ENCODE results near the gene NECTIN4.

DNA sequence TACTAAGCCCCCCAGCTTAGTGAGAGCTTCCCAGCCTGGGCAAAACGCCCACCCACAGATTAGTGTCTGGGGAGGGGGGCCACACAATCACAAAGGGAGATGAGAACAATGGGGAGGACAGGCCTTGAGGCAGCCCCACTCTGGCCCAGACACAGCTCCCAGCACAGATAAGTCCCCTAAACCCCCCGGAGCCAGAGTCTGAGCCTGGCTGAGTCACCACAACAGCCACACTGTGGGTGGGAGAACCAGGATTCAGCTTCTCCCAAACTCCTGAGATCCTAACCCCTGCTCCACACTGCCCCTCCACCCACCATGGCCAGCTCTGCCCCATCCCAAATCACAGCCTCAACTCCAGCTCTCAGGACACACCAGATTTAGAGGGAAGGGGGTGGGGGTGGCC lies 4.2 kb downstream of the NECTIN4 start:
- TF ChIP-seq TAF1 (IDR thresholded peaks at IDR 0.05; ENCODE audit: low read depth) (no peak), YY1 (IDR thresholded peaks at IDR 0.05; ENCODE audit: low read depth) (no peak), CEBPB (IDR thresholded peaks at IDR 0.05) (no peak), ZBTB7A (IDR thresholded peaks at IDR 0.05; ENCODE audit: low read depth) (no peak), EGR1 (IDR thresholded peaks at IDR 0.05) (no peak), EP300 (IDR thresholded peaks at IDR 0.05; ENCODE audit: borderline replicate concordance) (no peak), NFIC (IDR thresholded peaks at IDR 0.05) (no peak), TCF12 (IDR thresholded peaks at IDR 0.05; ENCODE audit: low read depth) (no peak), RAD21 (IDR thresholded peaks at IDR 0.05; ENCODE audit: low read depth) (no peak), FOXM1 (IDR thresholded peaks at IDR 0.05; ENCODE audit: borderline replicate concordance, low read depth) (no peak)
- TF ChIP-seq, protein P1, sequence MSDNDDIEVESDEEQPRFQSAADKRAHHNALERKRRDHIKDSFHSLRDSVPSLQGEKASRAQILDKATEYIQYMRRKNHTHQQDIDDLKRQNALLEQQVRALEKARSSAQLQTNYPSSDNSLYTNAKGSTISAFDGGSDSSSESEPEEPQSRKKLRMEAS (IDR thresholded peaks at IDR 0.05) = no peak
- TF ChIP-seq, protein P2, sequence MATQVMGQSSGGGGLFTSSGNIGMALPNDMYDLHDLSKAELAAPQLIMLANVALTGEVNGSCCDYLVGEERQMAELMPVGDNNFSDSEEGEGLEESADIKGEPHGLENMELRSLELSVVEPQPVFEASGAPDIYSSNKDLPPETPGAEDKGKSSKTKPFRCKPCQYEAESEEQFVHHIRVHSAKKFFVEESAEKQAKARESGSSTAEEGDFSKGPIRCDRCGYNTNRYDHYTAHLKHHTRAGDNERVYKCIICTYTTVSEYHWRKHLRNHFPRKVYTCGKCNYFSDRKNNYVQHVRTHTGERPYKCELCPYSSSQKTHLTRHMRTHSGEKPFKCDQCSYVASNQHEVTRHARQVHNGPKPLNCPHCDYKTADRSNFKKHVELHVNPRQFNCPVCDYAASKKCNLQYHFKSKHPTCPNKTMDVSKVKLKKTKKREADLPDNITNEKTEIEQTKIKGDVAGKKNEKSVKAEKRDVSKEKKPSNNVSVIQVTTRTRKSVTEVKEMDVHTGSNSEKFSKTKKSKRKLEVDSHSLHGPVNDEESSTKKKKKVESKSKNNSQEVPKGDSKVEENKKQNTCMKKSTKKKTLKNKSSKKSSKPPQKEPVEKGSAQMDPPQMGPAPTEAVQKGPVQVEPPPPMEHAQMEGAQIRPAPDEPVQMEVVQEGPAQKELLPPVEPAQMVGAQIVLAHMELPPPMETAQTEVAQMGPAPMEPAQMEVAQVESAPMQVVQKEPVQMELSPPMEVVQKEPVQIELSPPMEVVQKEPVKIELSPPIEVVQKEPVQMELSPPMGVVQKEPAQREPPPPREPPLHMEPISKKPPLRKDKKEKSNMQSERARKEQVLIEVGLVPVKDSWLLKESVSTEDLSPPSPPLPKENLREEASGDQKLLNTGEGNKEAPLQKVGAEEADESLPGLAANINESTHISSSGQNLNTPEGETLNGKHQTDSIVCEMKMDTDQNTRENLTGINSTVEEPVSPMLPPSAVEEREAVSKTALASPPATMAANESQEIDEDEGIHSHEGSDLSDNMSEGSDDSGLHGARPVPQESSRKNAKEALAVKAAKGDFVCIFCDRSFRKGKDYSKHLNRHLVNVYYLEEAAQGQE (IDR thresholded peaks at IDR 0.05; ENCODE audit: low read depth) = no peak
